ENCODE measurements around the gene EDC3. TPM values are rescaled to one million over a fixed set of nuclear protein-coding genes. Genes with fewer than 3 reads are reported as not detected.
"Not testable (repeated sequence)": the region's sequence is repeated elsewhere in the genome, so short reads cannot be mapped to it uniquely, and the experiment has no call there.

Gene EDC3
- polyA plus RNA-seq, 1 donor from 2014 or later: 18.5 TPM

GRCh38 chr15:74676801-74677200 is 19.0 kb downstream of the EDC3 start:
- no peak overlapping the region for H3K4me3 Mint-ChIP-seq
- H3K27ac Mint-ChIP-seq: peak overlapping the region in 1 of 3 donors; percentile 83
- no peaks in the 10 kb centered on the region for H3K27me3 Mint-ChIP-seq
- peaks cover 9 to 15% (median 15%) of the 10 kb centered on the region in 3 donors for H3K4me1 Mint-ChIP-seq
- peaks cover 2% of the 10 kb centered on the region for H3K36me3 Mint-ChIP-seq
- H3K9me3 Mint-ChIP-seq: no peaks in the 10 kb centered on the region

GRCh38 chr15:74674161-74674560 is 21.7 kb downstream of the EDC3 start:
- Mint-ChIP-seq H3K36me3 (no peaks in the 10 kb centered on the region), H3K27me3 (no peaks in the 10 kb centered on the region), H3K9me3 (no peaks in the 10 kb centered on the region), H3K4me3 (no peak overlapping the region), H3K27ac (peak overlapping the region in 1 of 3 donors; percentile 8), H3K4me1 (peaks cover 5 to 9% (median 8%) of the 10 kb centered on the region in 3 donors)

- H3K36me3 Mint-ChIP-seq: no peaks in the 10 kb centered on the region
- no peaks in the 10 kb centered on the region for H3K27me3 Mint-ChIP-seq
- H3K27ac Mint-ChIP-seq: no peak overlapping the region
- no peak overlapping the region for H3K4me3 Mint-ChIP-seq
- H3K9me3 Mint-ChIP-seq: no peaks in the 10 kb centered on the region
- H3K4me1 Mint-ChIP-seq: peaks cover 2 to 10% (median 4%) of the 10 kb centered on the region in 3 donors
Observed at GRCh38 chr15:74669627-74670026, 26.2 kb downstream of the EDC3 start.

- H3K9me3 Mint-ChIP-seq: no peaks in the 10 kb centered on the region
- no peaks in the 10 kb centered on the region for H3K36me3 Mint-ChIP-seq
- no peak overlapping the region for H3K27ac Mint-ChIP-seq
- no peaks in the 10 kb centered on the region for H3K27me3 Mint-ChIP-seq
- H3K4me3 Mint-ChIP-seq: no peak overlapping the region
- H3K4me1 Mint-ChIP-seq: peaks cover 2 to 14% (median 11%) of the 10 kb centered on the region in 3 donors
Observed at GRCh38 chr15:74667975-74668374, 27.8 kb downstream of the EDC3 start.

GRCh38 chr15:74664670-74665069 is 31.2 kb downstream of the EDC3 start:
- no peak overlapping the region for H3K4me3 Mint-ChIP-seq
- no peaks in the 10 kb centered on the region for H3K36me3 Mint-ChIP-seq
- H3K4me1 Mint-ChIP-seq: peaks cover 0 to 16% (median 11%) of the 10 kb centered on the region in 3 donors
- H3K9me3 Mint-ChIP-seq: peaks cover 0 to 2% (median 0%) of the 10 kb centered on the region in 3 donors
- H3K27ac Mint-ChIP-seq: peak overlapping the region in 1 of 3 donors; percentile 32
- H3K27me3 Mint-ChIP-seq: no peaks in the 10 kb centered on the region

- peaks cover 0 to 2% (median 0%) of the 10 kb centered on the region in 3 donors for H3K9me3 Mint-ChIP-seq
- H3K27me3 Mint-ChIP-seq: no peaks in the 10 kb centered on the region
- H3K36me3 Mint-ChIP-seq: no peaks in the 10 kb centered on the region
- H3K4me3 Mint-ChIP-seq: no peak overlapping the region
- peaks cover 0 to 16% (median 11%) of the 10 kb centered on the region in 3 donors for H3K4me1 Mint-ChIP-seq
- no peak overlapping the region for H3K27ac Mint-ChIP-seq
Observed at GRCh38 chr15:74664028-74664616, 31.7 kb downstream of the EDC3 start.

- no peak overlapping the region for H3K27ac Mint-ChIP-seq
- no peak overlapping the region for H3K4me3 Mint-ChIP-seq
- peaks cover 0 to 16% (median 11%) of the 10 kb centered on the region in 3 donors for H3K4me1 Mint-ChIP-seq
- H3K36me3 Mint-ChIP-seq: peaks cover 1% of the 10 kb centered on the region
- peaks cover 0 to 2% (median 0%) of the 10 kb centered on the region in 3 donors for H3K9me3 Mint-ChIP-seq
- H3K27me3 Mint-ChIP-seq: no peaks in the 10 kb centered on the region
Observed at GRCh38 chr15:74663303-74664027, 32.4 kb downstream of the EDC3 start.

DNA sequence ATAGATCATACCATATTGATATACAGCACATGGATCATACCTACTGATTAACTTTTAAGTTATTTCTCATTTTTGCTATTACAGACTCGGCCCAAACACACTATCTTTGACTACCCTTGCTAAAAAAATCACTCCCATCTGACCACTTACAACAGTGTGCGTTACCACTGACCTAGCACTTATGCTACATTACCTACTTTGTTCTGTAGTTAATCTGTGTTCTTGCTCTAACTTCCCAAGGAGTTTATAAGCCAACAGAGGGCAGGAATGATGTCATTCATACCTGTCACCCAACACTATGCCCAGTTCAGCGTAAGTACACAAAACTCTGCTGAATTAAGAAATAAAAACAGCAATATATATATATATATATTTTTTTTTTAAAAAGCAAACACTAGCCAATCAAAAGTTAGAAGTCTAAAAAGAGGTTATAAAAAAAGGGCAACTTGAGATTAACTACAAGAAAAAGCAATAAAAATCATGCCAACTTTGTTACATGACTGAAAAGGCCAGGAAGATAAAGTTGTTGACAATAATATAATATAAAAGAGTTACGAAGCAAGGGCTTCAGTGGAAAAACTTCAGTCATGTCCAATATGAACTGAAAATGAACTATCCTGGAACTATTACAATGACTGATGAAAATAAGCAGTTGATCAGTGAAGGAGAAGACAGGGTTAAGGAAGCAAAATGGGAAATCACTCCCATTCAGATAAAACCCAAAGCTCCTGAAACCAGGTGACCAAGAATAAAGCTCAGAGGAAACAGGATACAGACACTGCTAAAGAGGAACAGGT is 33.6 kb downstream of the EDC3 start:
- peaks cover 0 to 2% (median 0%) of the 10 kb centered on the region in 3 donors for H3K9me3 Mint-ChIP-seq
- peaks cover 0 to 17% (median 11%) of the 10 kb centered on the region in 3 donors for H3K4me1 Mint-ChIP-seq
- no peak overlapping the region for H3K27ac Mint-ChIP-seq
- H3K36me3 Mint-ChIP-seq: peaks cover 1% of the 10 kb centered on the region
- H3K27me3 Mint-ChIP-seq: no peaks in the 10 kb centered on the region
- H3K4me3 Mint-ChIP-seq: no peak overlapping the region

- not testable (repeated sequence) for H3K27me3 Mint-ChIP-seq, H3K9me3 Mint-ChIP-seq
Observed at GRCh38 chr15:74661280-74661679, 34.5 kb downstream of the EDC3 start.

GRCh38 chr15:74657846-74658245 is 38.0 kb downstream of the EDC3 start:
- Mint-ChIP-seq H3K27ac (no peak overlapping the region), H3K27me3 (no peaks in the 10 kb centered on the region), H3K36me3 (peaks cover 6% of the 10 kb centered on the region), H3K4me3 (no peak overlapping the region), H3K4me1 (peaks cover 5 to 17% (median 10%) of the 10 kb centered on the region in 3 donors), H3K9me3 (peaks cover 0 to 2% (median 0%) of the 10 kb centered on the region in 3 donors)

More at GRCh38 chr15:74661280-74661679, 34.5 kb downstream of the EDC3 start:
- not testable (repeated sequence) for H3K36me3 Mint-ChIP-seq, H3K4me3 Mint-ChIP-seq, H3K27ac Mint-ChIP-seq
- peaks cover 1 to 17% (median 11%) of the 10 kb centered on the region in 3 donors for H3K4me1 Mint-ChIP-seq

DNA sequence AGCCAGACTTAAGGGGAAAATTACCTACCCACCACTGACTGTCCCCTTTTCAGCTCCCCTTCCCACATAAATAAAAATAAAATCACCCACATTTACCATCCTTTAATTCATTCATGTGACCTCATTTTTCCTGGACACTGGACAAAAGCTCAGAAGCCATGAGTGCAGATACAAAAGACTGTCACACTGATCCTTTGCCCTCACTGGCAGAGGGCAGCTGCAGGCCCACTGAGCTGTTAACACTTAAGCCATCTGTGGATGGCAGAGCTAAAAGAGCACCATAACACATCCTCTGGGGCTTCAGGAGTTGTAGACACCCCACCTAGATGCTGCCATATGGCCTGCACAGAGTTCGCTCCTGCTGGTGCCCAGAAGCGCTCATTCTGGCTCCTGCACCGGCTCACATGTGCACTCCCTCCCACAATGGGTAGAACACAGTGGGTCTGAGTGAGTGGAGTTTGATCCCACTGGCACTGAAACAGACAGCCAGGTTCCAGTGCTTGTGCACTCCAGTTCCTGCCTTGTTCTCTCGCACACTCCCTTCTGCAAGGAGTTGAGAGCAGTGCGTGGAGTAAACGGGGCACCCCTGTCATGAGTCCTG is 38.8 kb downstream of the EDC3 start:
- no peak overlapping the region for H3K27ac Mint-ChIP-seq

DNA sequence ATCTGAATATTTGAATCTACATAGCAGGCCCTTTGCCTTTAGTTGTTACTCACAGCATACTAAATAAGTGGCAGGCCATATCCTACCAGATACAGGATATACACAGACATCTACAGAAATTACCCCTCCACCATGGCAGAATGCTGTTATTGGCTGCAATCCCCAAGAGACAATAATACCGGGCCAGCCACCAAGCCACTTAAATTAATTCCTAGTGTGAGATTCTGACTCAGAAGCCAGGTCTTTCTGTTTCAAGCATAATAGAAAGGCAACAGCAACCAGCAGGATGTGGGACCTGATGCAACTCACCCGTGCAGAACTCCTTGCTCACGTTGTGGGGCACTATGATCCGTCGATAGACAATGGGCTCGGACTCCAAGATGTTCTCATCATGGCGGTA is 40.4 kb downstream of the EDC3 start:
- Mint-ChIP-seq H3K36me3 (peaks cover 8% of the 10 kb centered on the region), H3K27me3 (no peaks in the 10 kb centered on the region), H3K27ac (no peak overlapping the region), H3K4me3 (no peak overlapping the region), H3K4me1 (peaks cover 8 to 13% (median 10%) of the 10 kb centered on the region in 3 donors), H3K9me3 (no peaks in the 10 kb centered on the region)

More for the DNA sequence above, 38.8 kb downstream of the EDC3 start:
- Mint-ChIP-seq H3K27me3 (no peaks in the 10 kb centered on the region), H3K9me3 (peaks cover 0 to 2% (median 0%) of the 10 kb centered on the region in 3 donors), H3K4me3 (no peak overlapping the region), H3K36me3 (peaks cover 6% of the 10 kb centered on the region), H3K4me1 (peaks cover 5 to 14% (median 10%) of the 10 kb centered on the region in 3 donors)

DNA sequence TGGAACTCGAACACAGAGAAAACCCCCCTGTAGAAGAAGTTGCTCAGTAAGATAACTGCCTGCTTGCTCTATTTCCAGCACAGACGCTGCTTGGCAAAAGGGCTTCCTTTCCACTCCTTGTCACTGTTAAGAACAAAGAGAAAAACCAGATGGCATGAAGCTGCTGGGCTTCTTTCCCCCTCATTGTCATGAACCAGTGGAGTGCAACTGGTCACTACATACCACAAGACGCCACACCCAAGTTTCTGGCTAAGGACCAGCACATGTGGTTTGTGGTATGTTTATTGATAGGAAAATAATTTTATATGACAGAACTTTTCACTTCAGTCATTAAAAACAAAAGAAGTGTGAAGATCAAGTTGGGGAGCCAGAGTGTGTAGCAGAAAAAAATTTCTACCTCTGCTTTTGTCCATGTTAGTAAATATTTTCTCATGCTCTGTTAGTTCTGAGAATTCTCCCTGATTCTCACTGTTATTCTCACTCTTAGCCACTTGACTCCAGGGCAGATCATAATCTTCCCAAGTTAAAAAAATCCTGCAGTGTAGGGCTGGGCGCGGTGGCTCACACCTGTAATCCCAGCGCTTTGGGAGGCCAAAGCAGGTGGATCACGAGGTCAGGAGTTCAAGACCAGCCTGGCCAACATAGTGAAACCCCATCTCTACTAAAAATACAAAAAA is 42.3 kb downstream of the EDC3 start:
- H3K4me1 Mint-ChIP-seq: peaks cover 8 to 12% (median 10%) of the 10 kb centered on the region in 3 donors

GRCh38 chr15:74651242-74651741 is 44.5 kb downstream of the EDC3 start:
- Mint-ChIP-seq H3K27ac (no peak overlapping the region), H3K27me3 (no peaks in the 10 kb centered on the region), H3K36me3 (peaks cover 8% of the 10 kb centered on the region), H3K4me3 (no peak overlapping the region), H3K4me1 (peaks cover 8 to 14% (median 14%) of the 10 kb centered on the region in 3 donors), H3K9me3 (no peaks in the 10 kb centered on the region)

More for the DNA sequence above, 42.3 kb downstream of the EDC3 start:
- Mint-ChIP-seq H3K9me3 (no peaks in the 10 kb centered on the region), H3K4me3 (peak overlapping the region in 1 of 4 donors; percentile 58), H3K36me3 (peaks cover 8% of the 10 kb centered on the region), H3K27me3 (no peaks in the 10 kb centered on the region), H3K27ac (peak overlapping the region in 1 of 3 donors; percentile 18)

All from IgD-negative memory B cell (primary cell).